Skeletal muscle satellite cell (primary cell): Measurements from ENCODE around the gene TRRAP.
A peak's percentile ranks its signal among the peaks of the same experiment; 100 is the strongest.

ENCODE experiments used
- H3K27me3 ChIP-seq: 2 replicates; pipeline ENCODE4 v1.7.0; 2013; ENCODE audit warnings: low read length; ENCODE audit not compliant: control insufficient read depth, insufficient read depth
- H3K36me3 ChIP-seq: 2 replicates; pipeline ENCODE4 v1.7.0; 2013; ENCODE audit warnings: mild to moderate bottlenecking, control low read depth, low read length; ENCODE audit not compliant: insufficient read depth
- H3K4me1 ChIP-seq: 2 replicates; pipeline ENCODE4 v1.7.0; 2013; ENCODE audit warnings: low read length; ENCODE audit not compliant: control insufficient read depth, insufficient read depth
- H3K4me2 ChIP-seq: 2 replicates; pipeline ENCODE4 v1.7.0; 2013; ENCODE audit warnings: mild to moderate bottlenecking, low read length
- H3K4me3 ChIP-seq: 2 replicates; pipeline ENCODE4 v1.7.0; 2013; ENCODE audit warnings: low read length
- H3K9ac ChIP-seq: 2 replicates; pipeline ENCODE4 v1.7.0; 2013; ENCODE audit warnings: mild to moderate bottlenecking, low read depth, low read length, moderate library complexity
- H3K9me3 ChIP-seq: replicated peaks from 2 replicates; pipeline ENCODE4 v1.7.0; 2013; ENCODE audit warnings: mild to moderate bottlenecking, control low read depth, low read length

TRRAP gene

GRCh38 chr7:98879198-98879978 is 1.1 kb downstream of the TRRAP start:
- Histone ChIP-seq H3K9ac (peak overlapping the region; percentile 100), H3K9me3 (no peaks in the 10 kb centered on the region), H3K4me2 (peak overlapping the region; percentile 97), H3K4me3 (peak overlapping the region; percentile 99), H3K36me3 (peaks cover 32% of the 10 kb centered on the region), H3K27me3 (no peaks in the 10 kb centered on the region), H3K4me1 (peaks cover 10% of the 10 kb centered on the region)

GRCh38 chr7:98879979-98880315 is 1.6 kb downstream of the TRRAP start:
- Histone ChIP-seq H3K9ac (peak overlapping the region; percentile 100), H3K4me3 (peak overlapping the region; percentile 99), H3K36me3 (peaks cover 37% of the 10 kb centered on the region), H3K4me2 (peak overlapping the region; percentile 97), H3K4me1 (peaks cover 10% of the 10 kb centered on the region), H3K9me3 (no peaks in the 10 kb centered on the region), H3K27me3 (no peaks in the 10 kb centered on the region)

DNA sequence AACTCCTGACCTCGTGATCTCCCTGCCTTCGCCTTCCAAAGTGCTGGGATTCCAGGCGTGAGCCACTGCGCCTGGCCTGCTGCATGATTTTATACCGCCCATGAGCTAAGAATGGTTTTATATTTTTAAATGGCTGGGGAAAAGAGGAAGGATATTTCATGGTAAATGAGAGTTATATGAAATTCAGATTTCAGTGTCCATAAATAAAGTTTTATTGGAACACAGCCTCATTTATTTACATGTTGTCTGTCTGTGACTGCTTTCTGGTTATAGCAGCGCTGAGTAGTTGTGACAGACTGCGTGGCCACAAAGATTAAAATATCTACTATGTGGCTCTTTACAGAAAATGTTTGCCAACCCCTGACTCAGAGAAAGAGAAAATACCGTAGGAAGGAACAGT is 2.2 kb downstream of the TRRAP start:
- Histone ChIP-seq H3K36me3 (peaks cover 37% of the 10 kb centered on the region), H3K9ac (no peak overlapping the region), H3K4me2 (no peak overlapping the region), H3K4me3 (no peak overlapping the region), H3K27me3 (no peaks in the 10 kb centered on the region), H3K9me3 (no peaks in the 10 kb centered on the region), H3K4me1 (peaks cover 10% of the 10 kb centered on the region)

- H3K4me3 ChIP-seq, result no peak overlapping the region
- no peaks in the 10 kb centered on the region for H3K9me3 ChIP-seq
- no peaks in the 10 kb centered on the region for H3K27me3 ChIP-seq
- peaks cover 10% of the 10 kb centered on the region for H3K4me1 ChIP-seq
- H3K36me3 ChIP-seq, result peaks cover 39% of the 10 kb centered on the region
- no peak overlapping the region for H3K4me2 ChIP-seq
- H3K9ac ChIP-seq, result no peak overlapping the region
Observed at GRCh38 chr7:98881561-98882315, 3.4 kb downstream of the TRRAP start.

- H3K9ac ChIP-seq, result no peak overlapping the region
- no peaks in the 10 kb centered on the region for H3K9me3 ChIP-seq
- H3K27me3 ChIP-seq, result no peaks in the 10 kb centered on the region
- no peak overlapping the region for H3K4me3 ChIP-seq
- H3K36me3 ChIP-seq, result peaks cover 54% of the 10 kb centered on the region
- no peak overlapping the region for H3K4me2 ChIP-seq
- H3K4me1 ChIP-seq, result peaks cover 5% of the 10 kb centered on the region
Observed at GRCh38 chr7:98884416-98884815, 6.1 kb downstream of the TRRAP start.

GRCh38 chr7:98887038-98887437 is 8.7 kb downstream of the TRRAP start:
- Histone ChIP-seq H3K27me3 (no peaks in the 10 kb centered on the region), H3K4me1 (no peaks in the 10 kb centered on the region), H3K4me2 (no peak overlapping the region), H3K36me3 (peaks cover 53% of the 10 kb centered on the region), H3K9me3 (no peaks in the 10 kb centered on the region), H3K9ac (no peak overlapping the region), H3K4me3 (no peak overlapping the region)

GRCh38 chr7:98892609-98893008 is 14.3 kb downstream of the TRRAP start:
- Histone ChIP-seq H3K36me3 (peaks cover 64% of the 10 kb centered on the region), H3K4me2 (no peak overlapping the region), H3K9ac (no peak overlapping the region), H3K4me1 (no peaks in the 10 kb centered on the region), H3K27me3 (no peaks in the 10 kb centered on the region), H3K9me3 (no peaks in the 10 kb centered on the region), H3K4me3 (no peak overlapping the region)

DNA sequence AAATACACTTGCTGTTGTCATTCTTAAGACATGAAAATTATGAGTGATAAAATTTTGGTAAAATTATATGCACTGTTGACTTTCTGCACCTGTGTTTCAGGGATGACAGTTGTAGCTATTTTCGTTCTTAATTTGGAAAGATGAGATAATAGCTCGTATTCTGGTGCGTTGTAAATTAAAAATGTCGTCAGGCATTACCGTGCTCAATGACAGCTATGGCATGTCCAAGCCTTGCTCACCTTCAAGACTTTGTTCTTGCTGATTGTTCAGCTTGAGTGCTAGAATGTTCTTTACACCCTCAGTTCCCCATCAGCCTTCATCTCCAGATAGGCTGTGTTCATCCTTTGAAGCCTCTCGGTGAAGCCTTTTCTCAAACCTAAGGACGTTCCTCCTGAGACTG is 21.5 kb downstream of the TRRAP start:
- Histone ChIP-seq H3K36me3 (peaks cover 97% of the 10 kb centered on the region), H3K4me3 (no peak overlapping the region), H3K9me3 (no peaks in the 10 kb centered on the region), H3K4me2 (no peak overlapping the region), H3K27me3 (no peaks in the 10 kb centered on the region), H3K4me1 (no peaks in the 10 kb centered on the region), H3K9ac (no peak overlapping the region)

GRCh38 chr7:98900815-98901214 is 22.5 kb downstream of the TRRAP start:
- Histone ChIP-seq H3K27me3 (no peaks in the 10 kb centered on the region), H3K9ac (no peak overlapping the region), H3K9me3 (no peaks in the 10 kb centered on the region), H3K4me1 (no peaks in the 10 kb centered on the region), H3K4me3 (no peak overlapping the region), H3K4me2 (no peak overlapping the region), H3K36me3 (peaks cover 97% of the 10 kb centered on the region)

DNA sequence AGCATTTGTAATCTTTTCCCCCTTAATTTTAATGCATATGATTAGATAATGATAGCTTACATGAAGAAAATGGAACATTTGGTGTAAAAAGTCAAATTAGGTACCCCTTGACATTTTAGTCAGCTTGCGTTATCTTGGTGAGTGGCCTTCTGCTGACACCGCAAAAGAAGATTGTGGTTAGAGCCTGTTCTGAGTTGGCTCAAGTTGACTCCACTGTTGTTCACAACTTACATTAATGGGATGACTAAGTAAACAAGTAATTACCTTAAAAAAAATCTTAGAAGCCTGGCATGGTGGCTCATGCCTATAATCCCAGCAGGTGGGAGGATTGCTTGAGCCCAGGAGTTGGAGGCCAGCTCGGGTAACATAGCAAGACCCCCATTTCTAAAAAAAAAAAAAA is 24.2 kb downstream of the TRRAP start:
- Histone ChIP-seq H3K4me3 (no peak overlapping the region), H3K36me3 (peaks cover 89% of the 10 kb centered on the region), H3K27me3 (no peaks in the 10 kb centered on the region), H3K9me3 (no peaks in the 10 kb centered on the region), H3K4me1 (no peaks in the 10 kb centered on the region), H3K9ac (no peak overlapping the region), H3K4me2 (no peak overlapping the region)

DNA sequence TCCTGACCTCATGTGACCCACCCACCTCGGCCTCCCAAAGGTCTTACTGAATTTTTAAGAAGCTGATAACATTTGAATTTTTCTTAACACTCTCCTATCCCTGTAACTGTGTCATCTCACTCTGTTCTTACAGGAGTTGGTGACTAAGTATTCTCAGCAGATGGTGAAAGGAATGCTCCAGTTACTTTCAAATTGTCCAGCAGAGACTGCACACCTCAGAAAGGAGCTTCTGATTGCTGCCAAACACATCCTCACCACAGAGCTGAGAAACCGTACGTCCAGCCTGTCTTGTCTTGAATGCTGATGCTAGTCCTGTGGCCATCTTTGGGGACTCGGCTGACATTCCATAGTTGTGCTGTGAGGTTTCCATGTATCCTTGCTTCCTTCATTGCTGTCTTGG is 24.9 kb downstream of the TRRAP start:
- H3K36me3 ChIP-seq, result peaks cover 88% of the 10 kb centered on the region
- H3K4me3 ChIP-seq, result no peak overlapping the region
- H3K4me1 ChIP-seq, result no peaks in the 10 kb centered on the region
- H3K9ac ChIP-seq, result no peak overlapping the region
- H3K4me2 ChIP-seq, result no peak overlapping the region
- no peaks in the 10 kb centered on the region for H3K9me3 ChIP-seq
- no peaks in the 10 kb centered on the region for H3K27me3 ChIP-seq

GRCh38 chr7:98907570-98907969 is 29.2 kb downstream of the TRRAP start:
- no peaks in the 10 kb centered on the region for H3K4me1 ChIP-seq
- H3K27me3 ChIP-seq, result no peaks in the 10 kb centered on the region
- no peak overlapping the region for H3K4me2 ChIP-seq
- no peaks in the 10 kb centered on the region for H3K9me3 ChIP-seq
- no peak overlapping the region for H3K4me3 ChIP-seq
- no peak overlapping the region for H3K9ac ChIP-seq
- peaks cover 83% of the 10 kb centered on the region for H3K36me3 ChIP-seq
